ENCODE data around the gene GARNL3.

GRCh38 chr9:127344368-127345000, 79.9 kb downstream of the GARNL3 start:
- TF ChIP-seq RBAK (tag by site-specific recombination; IDR thresholded peaks at IDR 0.05) (no peak), CTCF (tag by site-specific recombination; IDR thresholded peaks at IDR 0.05) (no peak), ZFP3 (tag by site-specific recombination; IDR thresholded peaks at IDR 0.05; ENCODE audit: low read depth) (no peak), ZBTB20 (tag by site-specific recombination; IDR thresholded peaks at IDR 0.05) (no peak), YY1 (tag by site-specific recombination; IDR thresholded peaks at IDR 0.05) (no peak), PBX3 (CRISPR knock-in tag; IDR thresholded peaks at IDR 0.05) (no peak), ZNF362 (tag by site-specific recombination; IDR thresholded peaks at IDR 0.05) (no peak), ZNF341 (tag by site-specific recombination; IDR thresholded peaks at IDR 0.05; ENCODE audit: low read depth) (no peak), IKZF3 (tag by site-specific recombination; IDR thresholded peaks at IDR 0.05) (no peak)
- TF ChIP-seq, protein P1, sequence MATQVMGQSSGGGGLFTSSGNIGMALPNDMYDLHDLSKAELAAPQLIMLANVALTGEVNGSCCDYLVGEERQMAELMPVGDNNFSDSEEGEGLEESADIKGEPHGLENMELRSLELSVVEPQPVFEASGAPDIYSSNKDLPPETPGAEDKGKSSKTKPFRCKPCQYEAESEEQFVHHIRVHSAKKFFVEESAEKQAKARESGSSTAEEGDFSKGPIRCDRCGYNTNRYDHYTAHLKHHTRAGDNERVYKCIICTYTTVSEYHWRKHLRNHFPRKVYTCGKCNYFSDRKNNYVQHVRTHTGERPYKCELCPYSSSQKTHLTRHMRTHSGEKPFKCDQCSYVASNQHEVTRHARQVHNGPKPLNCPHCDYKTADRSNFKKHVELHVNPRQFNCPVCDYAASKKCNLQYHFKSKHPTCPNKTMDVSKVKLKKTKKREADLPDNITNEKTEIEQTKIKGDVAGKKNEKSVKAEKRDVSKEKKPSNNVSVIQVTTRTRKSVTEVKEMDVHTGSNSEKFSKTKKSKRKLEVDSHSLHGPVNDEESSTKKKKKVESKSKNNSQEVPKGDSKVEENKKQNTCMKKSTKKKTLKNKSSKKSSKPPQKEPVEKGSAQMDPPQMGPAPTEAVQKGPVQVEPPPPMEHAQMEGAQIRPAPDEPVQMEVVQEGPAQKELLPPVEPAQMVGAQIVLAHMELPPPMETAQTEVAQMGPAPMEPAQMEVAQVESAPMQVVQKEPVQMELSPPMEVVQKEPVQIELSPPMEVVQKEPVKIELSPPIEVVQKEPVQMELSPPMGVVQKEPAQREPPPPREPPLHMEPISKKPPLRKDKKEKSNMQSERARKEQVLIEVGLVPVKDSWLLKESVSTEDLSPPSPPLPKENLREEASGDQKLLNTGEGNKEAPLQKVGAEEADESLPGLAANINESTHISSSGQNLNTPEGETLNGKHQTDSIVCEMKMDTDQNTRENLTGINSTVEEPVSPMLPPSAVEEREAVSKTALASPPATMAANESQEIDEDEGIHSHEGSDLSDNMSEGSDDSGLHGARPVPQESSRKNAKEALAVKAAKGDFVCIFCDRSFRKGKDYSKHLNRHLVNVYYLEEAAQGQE (tag by site-specific recombination; IDR thresholded peaks at IDR 0.05): no peak
- TF ChIP-seq, protein P2, sequence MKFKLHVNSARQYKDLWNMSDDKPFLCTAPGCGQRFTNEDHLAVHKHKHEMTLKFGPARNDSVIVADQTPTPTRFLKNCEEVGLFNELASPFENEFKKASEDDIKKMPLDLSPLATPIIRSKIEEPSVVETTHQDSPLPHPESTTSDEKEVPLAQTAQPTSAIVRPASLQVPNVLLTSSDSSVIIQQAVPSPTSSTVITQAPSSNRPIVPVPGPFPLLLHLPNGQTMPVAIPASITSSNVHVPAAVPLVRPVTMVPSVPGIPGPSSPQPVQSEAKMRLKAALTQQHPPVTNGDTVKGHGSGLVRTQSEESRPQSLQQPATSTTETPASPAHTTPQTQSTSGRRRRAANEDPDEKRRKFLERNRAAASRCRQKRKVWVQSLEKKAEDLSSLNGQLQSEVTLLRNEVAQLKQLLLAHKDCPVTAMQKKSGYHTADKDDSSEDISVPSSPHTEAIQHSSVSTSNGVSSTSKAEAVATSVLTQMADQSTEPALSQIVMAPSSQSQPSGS (tag by site-specific recombination; IDR thresholded peaks at IDR 0.05; ENCODE audit: low read depth): no peak
- TF ChIP-seq, protein P3, sequence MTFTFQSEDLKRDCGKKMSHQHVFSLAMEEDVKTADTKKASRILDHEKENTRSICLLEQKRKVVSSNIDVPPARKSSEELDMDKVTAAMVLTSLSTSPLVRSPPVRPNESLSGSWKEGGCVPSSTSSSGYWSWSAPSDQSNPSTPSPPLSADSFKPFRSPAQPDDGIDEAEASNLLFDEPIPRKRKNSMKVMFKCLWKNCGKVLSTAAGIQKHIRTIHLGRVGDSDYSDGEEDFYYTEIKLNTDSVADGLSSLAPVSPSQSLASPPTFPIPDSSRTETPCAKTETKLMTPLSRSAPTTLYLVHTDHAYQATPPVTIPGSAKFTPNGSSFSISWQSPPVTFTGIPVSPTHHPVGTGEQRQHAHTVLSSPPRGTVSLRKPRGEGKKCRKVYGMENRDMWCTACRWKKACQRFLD (tag by site-specific recombination; IDR thresholded peaks at IDR 0.05): no peak
- TF ChIP-seq, protein P4, sequence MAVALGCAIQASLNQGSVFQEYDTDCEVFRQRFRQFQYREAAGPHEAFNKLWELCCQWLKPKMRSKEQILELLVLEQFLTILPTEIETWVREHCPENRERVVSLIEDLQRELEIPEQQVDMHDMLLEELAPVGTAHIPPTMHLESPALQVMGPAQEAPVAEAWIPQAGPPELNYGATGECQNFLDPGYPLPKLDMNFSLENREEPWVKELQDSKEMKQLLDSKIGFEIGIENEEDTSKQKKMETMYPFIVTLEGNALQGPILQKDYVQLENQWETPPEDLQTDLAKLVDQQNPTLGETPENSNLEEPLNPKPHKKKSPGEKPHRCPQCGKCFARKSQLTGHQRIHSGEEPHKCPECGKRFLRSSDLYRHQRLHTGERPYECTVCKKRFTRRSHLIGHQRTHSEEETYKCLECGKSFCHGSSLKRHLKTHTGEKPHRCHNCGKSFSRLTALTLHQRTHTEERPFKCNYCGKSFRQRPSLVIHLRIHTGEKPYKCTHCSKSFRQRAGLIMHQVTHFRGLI (tag by site-specific recombination; IDR thresholded peaks at IDR 0.05): no peak
